Coronary artery (tissue), 2 donors: ENCODE data around the gene EPS8.

Experiments used
- DNase-seq: peaks from one replicate; pipeline ENCODE4 v3.0.0-alpha.2; 2017; ENCODE audit warnings: low spot score
- H3K27ac ChIP-seq, 2 donors: fragments of 200-600 bp; sonication (generic); one replicate each; pipeline ENCODE4 v1.5.1; 2016 to 2019
- H3K4me3 ChIP-seq: fragments of 200-600 bp; sonication (generic); 2 replicates; pipeline ENCODE4 v1.5.1; 2016; ENCODE audit warnings: mild to moderate bottlenecking, moderate library complexity
- TF ChIP-seq, protein P1 (sequence below): fragments of 200-600 bp; sonication (generic); IDR thresholded peaks from one replicate; pipeline ENCODE4 v1.5.1; 2019; ENCODE audit warnings: antibody characterized with exemption

The EPS8 gene

DNA sequence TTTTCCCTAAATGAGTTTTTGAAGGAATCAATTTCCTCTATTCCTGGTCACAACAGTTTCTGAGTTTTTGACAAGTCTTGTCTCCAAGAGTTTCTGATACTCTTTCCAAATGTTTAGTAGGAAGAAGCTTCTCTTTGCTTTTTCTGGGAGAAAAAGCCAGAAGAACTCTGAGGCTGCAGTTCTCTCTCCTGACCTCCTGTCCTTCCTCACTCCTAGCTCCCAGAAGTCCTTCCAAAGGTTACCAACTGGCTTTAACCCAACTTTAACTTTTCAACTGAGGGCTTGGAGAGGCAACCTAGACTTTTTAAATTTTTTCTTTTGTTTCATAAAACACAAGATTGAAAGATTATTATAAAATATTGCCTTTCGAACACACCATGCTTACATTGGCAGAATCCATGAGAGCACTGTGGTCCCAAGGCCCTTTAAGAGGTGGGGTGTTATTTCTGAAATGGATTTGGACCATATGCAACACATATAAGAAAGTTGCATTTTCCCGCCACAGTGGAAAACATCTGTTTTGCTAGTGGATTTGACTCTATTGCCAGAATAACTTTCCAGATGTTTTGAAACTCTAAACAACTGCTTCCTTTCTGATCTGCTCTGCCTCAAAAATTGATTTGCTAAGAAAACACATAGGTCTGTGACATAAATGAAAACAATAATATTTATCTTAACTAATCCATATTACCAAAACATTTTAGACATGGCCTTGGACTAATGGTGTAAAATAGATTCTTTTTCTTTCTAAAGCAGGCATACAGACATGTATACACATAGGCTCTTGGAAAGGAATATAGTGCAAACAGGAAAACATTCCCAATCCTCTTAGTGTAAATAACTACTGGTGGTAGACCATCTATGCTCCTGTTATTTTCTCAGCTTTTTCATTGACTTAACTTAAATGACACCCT lies 22.3 kb upstream of the EPS8 start:
- DNase-seq: no peak
- Histone ChIP-seq H3K27ac (no peak overlapping the region), H3K4me3 (no peak overlapping the region)
- TF ChIP-seq, protein P1, sequence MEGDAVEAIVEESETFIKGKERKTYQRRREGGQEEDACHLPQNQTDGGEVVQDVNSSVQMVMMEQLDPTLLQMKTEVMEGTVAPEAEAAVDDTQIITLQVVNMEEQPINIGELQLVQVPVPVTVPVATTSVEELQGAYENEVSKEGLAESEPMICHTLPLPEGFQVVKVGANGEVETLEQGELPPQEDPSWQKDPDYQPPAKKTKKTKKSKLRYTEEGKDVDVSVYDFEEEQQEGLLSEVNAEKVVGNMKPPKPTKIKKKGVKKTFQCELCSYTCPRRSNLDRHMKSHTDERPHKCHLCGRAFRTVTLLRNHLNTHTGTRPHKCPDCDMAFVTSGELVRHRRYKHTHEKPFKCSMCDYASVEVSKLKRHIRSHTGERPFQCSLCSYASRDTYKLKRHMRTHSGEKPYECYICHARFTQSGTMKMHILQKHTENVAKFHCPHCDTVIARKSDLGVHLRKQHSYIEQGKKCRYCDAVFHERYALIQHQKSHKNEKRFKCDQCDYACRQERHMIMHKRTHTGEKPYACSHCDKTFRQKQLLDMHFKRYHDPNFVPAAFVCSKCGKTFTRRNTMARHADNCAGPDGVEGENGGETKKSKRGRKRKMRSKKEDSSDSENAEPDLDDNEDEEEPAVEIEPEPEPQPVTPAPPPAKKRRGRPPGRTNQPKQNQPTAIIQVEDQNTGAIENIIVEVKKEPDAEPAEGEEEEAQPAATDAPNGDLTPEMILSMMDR: no peak

- TF ChIP-seq, protein P1: no peak
- peak overlapping the region in 1 of 2 donors; percentile 2 for H3K27ac ChIP-seq
- DNase-seq: no peak
- no peak overlapping the region for H3K4me3 ChIP-seq
These were observed 19.5 kb upstream of the EPS8 start for GRCh38 chr12:15808652-15809051.

- no peak overlapping the region for H3K27ac ChIP-seq
- DNase-seq: no peak
- H3K4me3 ChIP-seq: no peak overlapping the region
- TF ChIP-seq, protein P1: no peak
These were observed 19.1 kb upstream of the EPS8 start for GRCh38 chr12:15808250-15808649.

DNA sequence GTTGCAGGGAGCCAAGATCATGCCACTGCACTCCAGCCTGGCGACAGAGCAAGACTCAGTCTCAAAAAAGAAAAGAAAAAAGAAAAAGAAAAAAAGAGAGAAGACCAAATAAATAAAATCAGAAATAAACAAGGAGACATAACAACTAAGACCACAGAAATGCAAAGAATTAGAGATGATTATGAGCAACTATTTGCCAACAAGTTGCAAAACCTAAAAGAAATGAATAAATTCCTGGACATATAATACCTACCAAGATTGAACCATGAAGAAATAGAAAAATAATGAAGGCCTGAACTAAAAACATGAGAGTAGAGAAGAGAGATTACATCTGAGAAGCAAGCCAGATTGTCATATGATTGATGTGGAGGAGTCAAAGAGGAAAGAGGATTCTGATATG lies 17.6 kb upstream of the EPS8 start:
- H3K27ac ChIP-seq: no peak overlapping the region
- H3K4me3 ChIP-seq: no peak overlapping the region
- DNase-seq: no peak
- TF ChIP-seq, protein P1: no peak

- Histone ChIP-seq H3K27ac (no peak overlapping the region), H3K4me3 (no peak overlapping the region)
- TF ChIP-seq, protein P1: no peak
- no peak for DNase-seq
These were observed 12.9 kb upstream of the EPS8 start for GRCh38 chr12:15801770-15802744.

DNA sequence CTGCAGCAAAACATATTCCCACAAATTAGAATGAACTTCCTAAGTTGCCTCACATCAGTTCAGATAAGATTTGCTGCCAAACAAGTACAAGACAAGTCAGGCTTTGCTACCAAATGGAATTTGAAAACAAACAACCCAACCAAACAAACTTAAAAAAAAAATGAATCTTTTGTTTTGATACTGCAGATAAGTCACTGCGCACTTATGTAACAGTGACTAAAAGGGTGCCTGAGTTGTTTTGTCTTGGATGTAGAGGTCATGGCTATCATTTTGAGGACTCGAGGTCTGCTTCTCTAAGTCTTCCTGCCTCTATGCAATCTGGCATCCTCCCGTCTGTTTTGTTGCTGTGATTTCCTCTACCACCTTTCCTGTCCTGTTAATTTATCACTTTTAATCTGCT lies 11.1 kb upstream of the EPS8 start:
- Histone ChIP-seq H3K27ac (no peak overlapping the region), H3K4me3 (no peak overlapping the region)
- DNase-seq: no peak
- TF ChIP-seq, protein P1: no peak
